ENCODE data around the gene GOLGA6C. TPM values are rescaled to one million over a fixed set of nuclear protein-coding genes. Genes with fewer than 3 reads are reported as not detected.

GOLGA6C gene
- total RNA-seq, 2 experiments from 2014 or later, result not detected

GRCh38 chr15:75232826-75233503, 25.2 kb upstream of the GOLGA6C start:
- Mint-ChIP-seq H3K36me3 (ENCODE audit: low read depth) (no peaks in the 10 kb centered on the region), H3K27ac (no peak overlapping the region), H3K4me3 (no peak overlapping the region), H3K27me3 (peaks cover 10% of the 10 kb centered on the region), H3K4me1 (ENCODE audit: low read depth) (no peaks in the 10 kb centered on the region), H3K9me3 (no peaks in the 10 kb centered on the region)
- CTCF ChIA-PET, result no interaction called here
- ATAC-seq (no peak), DNase-seq (no peak)
- TF ChIP-seq, protein P1, sequence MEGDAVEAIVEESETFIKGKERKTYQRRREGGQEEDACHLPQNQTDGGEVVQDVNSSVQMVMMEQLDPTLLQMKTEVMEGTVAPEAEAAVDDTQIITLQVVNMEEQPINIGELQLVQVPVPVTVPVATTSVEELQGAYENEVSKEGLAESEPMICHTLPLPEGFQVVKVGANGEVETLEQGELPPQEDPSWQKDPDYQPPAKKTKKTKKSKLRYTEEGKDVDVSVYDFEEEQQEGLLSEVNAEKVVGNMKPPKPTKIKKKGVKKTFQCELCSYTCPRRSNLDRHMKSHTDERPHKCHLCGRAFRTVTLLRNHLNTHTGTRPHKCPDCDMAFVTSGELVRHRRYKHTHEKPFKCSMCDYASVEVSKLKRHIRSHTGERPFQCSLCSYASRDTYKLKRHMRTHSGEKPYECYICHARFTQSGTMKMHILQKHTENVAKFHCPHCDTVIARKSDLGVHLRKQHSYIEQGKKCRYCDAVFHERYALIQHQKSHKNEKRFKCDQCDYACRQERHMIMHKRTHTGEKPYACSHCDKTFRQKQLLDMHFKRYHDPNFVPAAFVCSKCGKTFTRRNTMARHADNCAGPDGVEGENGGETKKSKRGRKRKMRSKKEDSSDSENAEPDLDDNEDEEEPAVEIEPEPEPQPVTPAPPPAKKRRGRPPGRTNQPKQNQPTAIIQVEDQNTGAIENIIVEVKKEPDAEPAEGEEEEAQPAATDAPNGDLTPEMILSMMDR (IDR thresholded peaks at IDR 0.05), result no peak
- intact Hi-C loops (cut with micrococcal nuclease), result no loop called here
- POLR2A ChIA-PET, result no interaction called here

DNA sequence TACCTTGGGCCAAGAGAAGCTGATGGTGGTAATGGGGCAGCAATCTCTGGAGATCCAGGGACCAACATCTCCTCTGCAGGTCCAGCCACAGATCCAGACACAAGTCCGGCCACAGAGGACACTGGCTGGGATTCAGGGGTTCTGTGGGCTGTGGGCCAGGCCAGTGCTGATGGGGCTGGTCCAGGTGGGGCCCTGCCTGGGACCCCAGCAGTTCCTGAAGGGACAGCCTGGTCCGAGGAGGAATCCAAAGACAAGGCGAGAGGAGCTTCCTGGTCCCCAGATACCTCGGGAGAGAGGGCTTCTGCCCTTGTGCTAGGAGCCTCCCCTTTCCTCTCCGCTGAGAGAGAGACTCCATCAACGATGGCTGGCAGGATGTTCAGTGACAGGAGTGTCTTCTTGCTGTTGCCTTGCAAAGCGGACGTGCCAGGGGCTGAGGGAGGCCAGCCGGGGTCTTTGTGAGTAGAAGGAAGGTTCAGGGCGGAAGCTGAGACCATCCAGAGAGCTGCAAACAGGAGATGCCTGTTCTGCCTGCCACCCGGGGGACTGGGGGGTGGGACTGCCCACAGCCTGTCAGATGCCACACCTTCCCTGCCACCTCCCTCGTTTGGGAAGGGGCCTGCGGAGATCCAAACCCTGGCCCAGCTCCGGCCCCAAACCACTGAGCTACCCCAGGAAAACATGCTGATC, 24.5 kb upstream of the GOLGA6C start:
- Mint-ChIP-seq H3K4me1 (ENCODE audit: low read depth) (no peaks in the 10 kb centered on the region), H3K9me3 (no peaks in the 10 kb centered on the region), H3K4me3 (no peak overlapping the region), H3K27ac (no peak overlapping the region), H3K36me3 (ENCODE audit: low read depth) (no peaks in the 10 kb centered on the region), H3K27me3 (peaks cover 10% of the 10 kb centered on the region)
- TF ChIP-seq, protein P1 (IDR thresholded peaks at IDR 0.05), result no peak
- ChIA-PET POLR2A (no interaction called here), CTCF (no interaction called here)
- intact Hi-C loops (cut with micrococcal nuclease), result no loop called here
- ATAC-seq (no peak), DNase-seq (no peak)

- Mint-ChIP-seq H3K27me3 (peaks cover 10% of the 10 kb centered on the region), H3K4me1 (ENCODE audit: low read depth) (no peaks in the 10 kb centered on the region), H3K4me3 (no peak overlapping the region), H3K9me3 (no peaks in the 10 kb centered on the region), H3K36me3 (ENCODE audit: low read depth) (no peaks in the 10 kb centered on the region), H3K27ac (no peak overlapping the region)
- TF ChIP-seq, protein P1 (IDR thresholded peaks at IDR 0.05), result no peak
- DNase-seq, result no peak
- ATAC-seq, result no peak
- ChIA-PET CTCF (no interaction called here), POLR2A (no interaction called here)
- intact Hi-C loops (cut with micrococcal nuclease), result no loop called here
These were observed 23.8 kb upstream of the GOLGA6C start for GRCh38 chr15:75234191-75234810.

DNA sequence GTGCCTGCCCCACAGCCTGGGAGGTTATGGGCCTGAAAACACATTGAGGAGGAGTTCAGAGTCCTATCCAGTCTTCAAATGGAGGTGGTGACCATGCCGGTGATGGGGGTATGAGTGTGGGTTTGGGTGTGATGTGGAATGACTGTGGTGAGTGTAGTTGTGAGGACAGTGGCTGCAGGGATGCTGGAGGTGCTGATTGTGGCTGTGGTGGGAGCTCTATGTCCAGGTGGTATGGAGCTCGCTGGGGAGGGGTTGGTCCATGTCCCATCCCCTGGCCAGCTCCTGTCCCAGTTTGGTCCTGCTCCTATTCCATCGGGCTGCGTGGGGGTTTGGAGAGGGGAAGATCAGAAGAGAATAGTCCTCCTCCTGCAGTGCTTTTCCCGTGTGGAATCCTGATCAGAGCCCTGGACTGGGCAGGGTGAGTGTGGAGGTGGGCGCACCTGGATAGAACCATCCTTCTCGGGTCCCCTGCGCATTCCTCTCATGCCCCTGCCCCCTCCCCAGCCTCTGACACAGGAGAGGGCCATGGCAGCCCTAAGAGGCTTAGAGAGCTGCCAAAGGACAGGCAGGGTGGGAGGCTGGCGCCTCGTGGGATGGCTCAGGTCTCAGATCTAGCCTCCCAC, 23.0 kb upstream of the GOLGA6C start:
- H3K27me3 Mint-ChIP-seq, result peaks cover 12% of the 10 kb centered on the region
- ATAC-seq (no peak), DNase-seq (no peak)
- no peaks in the 10 kb centered on the region for H3K9me3 Mint-ChIP-seq
- intact Hi-C loops (cut with micrococcal nuclease), result no loop called here
- H3K4me1 Mint-ChIP-seq (ENCODE audit: low read depth), result no peaks in the 10 kb centered on the region
- CTCF ChIA-PET, result no interaction called here
- no peak overlapping the region for H3K4me3 Mint-ChIP-seq
- POLR2A ChIA-PET, result no interaction called here
- TF ChIP-seq, protein P1 (IDR thresholded peaks at IDR 0.05), result no peak
- H3K36me3 Mint-ChIP-seq (ENCODE audit: low read depth), result no peaks in the 10 kb centered on the region
- H3K27ac Mint-ChIP-seq, result no peak overlapping the region
